Keratinocyte (primary cell): ENCODE results near the gene NSF.
"Not testable (repeated sequence)": the region's sequence is repeated elsewhere in the genome, so short reads cannot be mapped to it uniquely, and the experiment has no call there.

Source experiments
- EZH2 ChIP-seq: IDR thresholded peaks from one replicate; pipeline ENCODE4 v1.6.1; 2012; ENCODE audit warnings: inconsistent platforms, mild to moderate bottlenecking, low read length, moderate library complexity
- TF ChIP-seq, protein P1 (sequence below), 3 experiments: IDR thresholded peaks in 1 of 3; conservative IDR thresholded peaks in 1 of 3; optimal IDR thresholded peaks in 1 of 3; 2 replicates in 2 of 3; 3 replicates in 1 of 3; pipeline versions ENCODE3 to v1.5.1; 2011; ENCODE audit warnings: low read length in 3 of 3, mild to moderate bottlenecking in 3 of 3, moderate library complexity in 2 of 3, control low read depth in 1 of 3, inconsistent platforms in 1 of 3; ENCODE audit not compliant: insufficient read depth in 2 of 3; ENCODE audit errors: extremely low read depth in 1 of 3

DNA sequence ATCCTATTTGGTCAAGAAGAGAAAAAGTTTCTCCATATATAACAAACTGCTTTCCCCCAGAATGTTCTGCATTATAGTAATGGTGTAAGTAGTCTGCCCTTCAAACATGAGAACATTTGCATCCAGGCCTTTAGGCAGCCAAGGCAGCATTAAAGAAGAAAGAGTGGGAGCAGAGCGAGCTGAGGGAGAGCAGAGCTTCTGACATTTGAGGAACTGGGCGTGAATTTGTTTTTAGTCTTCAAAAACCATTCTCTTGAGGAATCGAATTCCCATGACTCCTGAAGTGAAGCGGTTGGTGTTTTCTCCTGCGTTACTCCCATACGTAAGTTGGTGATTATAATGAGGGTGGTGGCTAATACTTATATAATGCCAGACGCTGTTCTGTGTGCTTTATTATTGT lies 58.8 kb downstream of the NSF start:
- TF ChIP-seq, protein P1, sequence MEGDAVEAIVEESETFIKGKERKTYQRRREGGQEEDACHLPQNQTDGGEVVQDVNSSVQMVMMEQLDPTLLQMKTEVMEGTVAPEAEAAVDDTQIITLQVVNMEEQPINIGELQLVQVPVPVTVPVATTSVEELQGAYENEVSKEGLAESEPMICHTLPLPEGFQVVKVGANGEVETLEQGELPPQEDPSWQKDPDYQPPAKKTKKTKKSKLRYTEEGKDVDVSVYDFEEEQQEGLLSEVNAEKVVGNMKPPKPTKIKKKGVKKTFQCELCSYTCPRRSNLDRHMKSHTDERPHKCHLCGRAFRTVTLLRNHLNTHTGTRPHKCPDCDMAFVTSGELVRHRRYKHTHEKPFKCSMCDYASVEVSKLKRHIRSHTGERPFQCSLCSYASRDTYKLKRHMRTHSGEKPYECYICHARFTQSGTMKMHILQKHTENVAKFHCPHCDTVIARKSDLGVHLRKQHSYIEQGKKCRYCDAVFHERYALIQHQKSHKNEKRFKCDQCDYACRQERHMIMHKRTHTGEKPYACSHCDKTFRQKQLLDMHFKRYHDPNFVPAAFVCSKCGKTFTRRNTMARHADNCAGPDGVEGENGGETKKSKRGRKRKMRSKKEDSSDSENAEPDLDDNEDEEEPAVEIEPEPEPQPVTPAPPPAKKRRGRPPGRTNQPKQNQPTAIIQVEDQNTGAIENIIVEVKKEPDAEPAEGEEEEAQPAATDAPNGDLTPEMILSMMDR (optimal IDR thresholded peaks at IDR 0.05 in 1 of 3, IDR thresholded peaks at IDR 0.05 in 1 of 3, conservative IDR thresholded peaks at IDR 0.05 in 1 of 3; ENCODE audit: extremely low read depth in 1 of 3, insufficient read depth in 2 of 3, low read length in 3 of 3) = not testable (repeated sequence)
- not testable (repeated sequence) for TF ChIP-seq EZH2
